Naive B cell (primary cell): ENCODE data around the gene ZNF746. TPM values are rescaled to one million over a fixed set of nuclear protein-coding genes. Genes with fewer than 3 reads are reported as not detected.
"Not testable (repeated sequence)": the region's sequence is repeated elsewhere in the genome, so short reads cannot be mapped to it uniquely, and the experiment has no call there.

ENCODE experiments used
- ATAC-seq, 2 donors: fragments of 150-1000 bp; cut with Tn5 transposase; 2 replicates each; pipeline ENCODE4 v1.10.0; 2021; ENCODE audit warnings: low read depth in 2 of 2, mild to moderate bottlenecking in 2 of 2, moderate library complexity in 2 of 2
- DNase-seq: peaks from one replicate; pipeline ENCODE4 v3.0.0; 2022
- H3K27ac Mint-ChIP-seq, 6 donors: one replicate each; pipeline ENCODE4 v1.8.0; 2020 to 2022; ENCODE audit warnings: mild to moderate bottlenecking in 6 of 6, mixed read lengths in 6 of 6, moderate library complexity in 5 of 6, inconsistent platforms in 2 of 6
- H3K27me3 Mint-ChIP-seq, 3 donors: one replicate each; pipeline ENCODE4 v1.8.0; 2021 to 2022; ENCODE audit warnings: mixed read lengths in 3 of 3, mild to moderate bottlenecking in 1 of 3
- H3K36me3 Mint-ChIP-seq, 2 donors: one replicate each; pipeline ENCODE4 v1.8.0; 2020 to 2022; ENCODE audit warnings: mixed read lengths in 2 of 2, inconsistent platforms in 1 of 2, mild to moderate bottlenecking in 1 of 2
- H3K4me1 Mint-ChIP-seq, 3 donors: one replicate each; pipeline ENCODE4 v1.8.0; 2020 to 2022; ENCODE audit warnings: mixed read lengths in 3 of 3, inconsistent platforms in 1 of 3, mild to moderate bottlenecking in 1 of 3, moderate library complexity in 1 of 3
- H3K4me3 Mint-ChIP-seq, 8 donors: one replicate each; pipeline ENCODE4 v1.8.0; 2020 to 2022; ENCODE audit warnings: mild to moderate bottlenecking in 8 of 8, mixed read lengths in 8 of 8, moderate library complexity in 8 of 8, inconsistent platforms in 2 of 8
- H3K9me3 Mint-ChIP-seq, 7 donors: one replicate each; pipeline ENCODE4 v1.8.0; 2020 to 2022; ENCODE audit warnings: mixed read lengths in 7 of 7, mild to moderate bottlenecking in 5 of 7, inconsistent platforms in 2 of 7, moderate library complexity in 1 of 7
- polyA plus RNA-seq, 6 donors: library from polyadenylated mRNA; unstranded; fragments of 300-500 nt; fragmentation: Illumina TruSeq; gene quantifications; one replicate each; pipeline ENCODE4 v1.2.3, GENCODE V29; 2021; ENCODE audit warnings: low read depth in 6 of 6

Gene ZNF746
- polyA plus RNA-seq, 6 donors from 2014 or later = 0.20 to 13.1 (median 9.6) TPM

DNA sequence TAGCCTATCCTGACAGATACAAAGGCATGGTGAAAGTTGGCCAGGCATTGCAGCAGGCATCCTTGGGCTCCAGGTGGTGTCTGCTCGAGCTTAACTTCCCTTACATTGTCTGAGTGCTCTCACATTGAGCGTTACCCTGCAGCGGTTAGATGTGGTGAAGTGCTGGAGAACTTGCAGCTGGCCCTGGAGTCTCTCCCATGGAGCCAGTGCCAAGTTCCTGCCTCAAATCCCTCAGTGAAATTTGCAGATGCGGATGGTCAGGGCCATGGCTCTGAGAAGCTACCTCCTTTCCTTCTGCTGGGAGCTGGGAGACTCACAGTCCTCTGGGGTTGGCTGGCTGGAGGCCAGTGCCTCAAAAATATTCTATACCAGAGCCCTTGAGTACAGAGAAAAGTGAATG lies 3.3 kb upstream of the ZNF746 start:
- peaks cover 0 to 22% of the 10 kb centered on the region in 2 donors for H3K36me3 Mint-ChIP-seq
- H3K27me3 Mint-ChIP-seq = peaks cover 16 to 22% (median 17%) of the 10 kb centered on the region in 3 donors
- H3K4me3 Mint-ChIP-seq = peak overlapping the region in 1 of 8 donors; percentile 76

DNA sequence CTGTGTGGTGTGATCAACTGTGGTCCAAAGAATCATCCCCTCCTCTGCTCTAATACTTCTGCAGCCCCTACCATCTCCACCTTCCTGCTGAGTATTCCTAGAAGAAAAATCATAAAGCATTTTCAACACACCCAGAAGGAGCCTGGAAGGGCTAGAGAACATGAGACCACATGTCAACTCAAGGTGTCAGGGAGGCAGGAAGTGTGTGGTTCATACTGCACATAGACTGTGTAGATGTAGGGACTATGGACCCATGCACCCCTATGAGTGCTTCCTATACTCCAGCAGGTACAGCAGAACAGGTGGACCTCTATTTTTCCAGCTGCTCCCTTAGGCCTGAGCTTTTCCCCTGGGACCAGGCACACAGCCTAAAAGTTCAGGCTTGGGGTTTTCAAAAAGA lies 2.6 kb upstream of the ZNF746 start:
- H3K9me3 Mint-ChIP-seq = peaks cover 0 to 10% (median 3%) of the 10 kb centered on the region in 7 donors
- H3K27ac Mint-ChIP-seq = peak overlapping the region in 1 of 6 donors; percentile 39
- H3K36me3 Mint-ChIP-seq = peaks cover 0 to 15% of the 10 kb centered on the region in 2 donors
- H3K4me1 Mint-ChIP-seq = peaks cover 15 to 22% (median 19%) of the 10 kb centered on the region in 3 donors
- peak overlapping the region in 5 of 8 donors; percentile 7 to 76 (median 26) for H3K4me3 Mint-ChIP-seq
- no peak for DNase-seq
- peaks cover 16 to 17% (median 16%) of the 10 kb centered on the region in 3 donors for H3K27me3 Mint-ChIP-seq
- ATAC-seq = no peak

More for the DNA sequence above, 3.3 kb upstream of the ZNF746 start:
- no peak for DNase-seq
- Mint-ChIP-seq H3K27ac (no peak overlapping the region), H3K4me1 (peaks cover 10 to 15% (median 12%) of the 10 kb centered on the region in 3 donors), H3K9me3 (peaks cover 0 to 17% (median 9%) of the 10 kb centered on the region in 7 donors)
- no peak for ATAC-seq

GRCh38 chr7:149498811-149499210 lies 1.2 kb upstream of the ZNF746 start:
- Mint-ChIP-seq H3K9me3 (peaks cover 0 to 3% (median 0%) of the 10 kb centered on the region in 7 donors), H3K27ac (peak overlapping the region in 1 of 6 donors; percentile 73), H3K4me3 (peak overlapping the region in 4 of 8 donors; percentile 19 to 85 (median 56)), H3K27me3 (peaks cover 8 to 9% (median 9%) of the 10 kb centered on the region in 3 donors), H3K4me1 (peaks cover 23 to 27% (median 26%) of the 10 kb centered on the region in 3 donors), H3K36me3 (peaks cover under 1 to 1% of the 10 kb centered on the region in 2 donors)
- ATAC-seq (no peak), DNase-seq (no peak)

DNA sequence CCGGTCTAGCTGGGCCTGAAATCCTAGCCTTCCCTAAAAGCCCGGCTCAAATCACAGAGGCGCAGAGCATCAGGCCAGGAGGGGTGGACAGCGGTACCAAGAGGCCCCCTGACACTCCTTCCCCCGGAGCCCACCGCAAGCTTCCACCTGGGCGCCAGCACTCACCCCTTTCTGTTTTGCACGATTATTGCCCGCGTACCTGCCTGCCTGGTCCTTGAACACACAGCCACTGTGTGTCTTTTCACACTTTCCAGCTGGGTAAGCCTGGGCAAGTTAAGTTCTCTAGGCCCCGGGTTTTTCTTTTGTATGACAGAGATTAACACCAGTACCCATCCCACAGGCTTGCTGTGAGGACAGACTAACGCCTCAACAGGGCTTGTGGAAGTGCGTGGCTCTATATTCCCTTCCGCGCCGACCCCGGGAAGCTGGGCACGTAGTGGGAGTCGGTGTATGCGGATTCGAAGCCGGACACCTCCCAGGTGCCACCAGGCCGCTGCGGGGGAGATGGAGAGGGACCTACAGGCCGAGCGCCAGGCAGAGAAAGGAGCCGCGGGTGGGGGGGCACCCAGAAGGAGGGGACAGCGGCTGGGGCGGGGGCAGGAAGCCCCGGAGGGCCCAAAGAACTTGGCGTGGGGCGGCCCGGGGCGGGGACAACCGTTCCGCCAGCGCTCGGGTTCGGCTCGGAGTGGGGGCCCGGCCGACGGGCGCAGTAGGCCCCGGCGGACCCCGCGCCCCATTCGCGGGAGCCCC lies 792 bp downstream of the ZNF746 start:
- Mint-ChIP-seq H3K9me3 (no peaks in the 10 kb centered on the region), H3K27me3 (no peaks in the 10 kb centered on the region), H3K4me1 (peaks cover 23 to 27% (median 26%) of the 10 kb centered on the region in 3 donors), H3K27ac (peak overlapping the region in 5 of 6 donors; percentile 78 to 96 (median 94)), H3K4me3 (peak overlapping the region; percentile 91 to 98 (median 96)), H3K36me3 (peaks cover 4 to 15% of the 10 kb centered on the region in 2 donors)
- peak; percentile 47 for DNase-seq
- ATAC-seq = peak; percentile 38 to 42

GRCh38 chr7:149495785-149496641 lies 1.6 kb downstream of the ZNF746 start:
- Mint-ChIP-seq H3K27ac (peak overlapping the region in 2 of 6 donors; percentile 20 to 95), H3K27me3 (no peaks in the 10 kb centered on the region), H3K4me3 (peak overlapping the region; percentile 91 to 98 (median 96)), H3K4me1 (peaks cover 23 to 27% (median 26%) of the 10 kb centered on the region in 3 donors), H3K9me3 (no peaks in the 10 kb centered on the region), H3K36me3 (peaks cover 4 to 16% of the 10 kb centered on the region in 2 donors)
- no peak for ATAC-seq
- no peak for DNase-seq

DNA sequence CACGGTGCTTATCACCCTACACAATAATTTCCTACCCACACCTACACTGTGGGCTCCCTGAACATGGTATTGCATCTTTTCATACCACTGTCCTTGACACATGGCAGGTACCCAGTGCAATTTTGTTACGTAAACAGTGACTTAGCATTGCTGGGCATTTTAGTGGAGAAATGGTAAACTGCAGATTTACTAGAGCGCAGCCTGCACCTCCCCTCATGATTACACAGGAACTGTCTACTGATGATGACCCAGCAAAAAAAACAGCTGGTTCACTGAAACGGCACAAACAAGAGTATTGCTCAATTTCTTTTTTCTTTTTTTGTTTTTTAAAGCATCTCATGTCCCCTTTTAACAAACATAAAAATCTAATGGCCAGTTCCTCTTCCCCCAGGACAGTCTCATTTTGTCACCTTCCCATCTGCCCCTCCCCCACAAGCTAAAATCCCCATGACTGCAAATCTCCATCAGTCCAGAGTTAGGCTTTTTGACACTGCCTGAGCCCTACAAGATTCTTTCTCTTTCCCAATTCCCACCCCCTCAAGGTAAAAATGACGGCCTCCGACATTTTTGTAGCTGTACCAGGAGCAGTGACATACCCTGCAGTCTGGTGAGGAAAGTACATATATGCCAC lies 2.8 kb downstream of the ZNF746 start:
- DNase-seq (no peak), ATAC-seq (no peak)
- Mint-ChIP-seq H3K27me3 (no peaks in the 10 kb centered on the region), H3K36me3 (peaks cover 4 to 27% of the 10 kb centered on the region in 2 donors), H3K9me3 (no peaks in the 10 kb centered on the region), H3K4me3 (peak overlapping the region in 3 of 8 donors; percentile 30 to 98 (median 96)), H3K27ac (peak overlapping the region in 3 of 6 donors; percentile 46 to 86 (median 81)), H3K4me1 (peaks cover 31 to 38% (median 32%) of the 10 kb centered on the region in 3 donors)

- H3K27me3 Mint-ChIP-seq, DNase-seq, ATAC-seq, H3K9me3 Mint-ChIP-seq: not testable (repeated sequence)
- H3K4me1 Mint-ChIP-seq = peaks cover 35 to 45% (median 40%) of the 10 kb centered on the region in 3 donors
- peaks cover 10 to 35% of the 10 kb centered on the region in 2 donors for H3K36me3 Mint-ChIP-seq
- H3K27ac Mint-ChIP-seq = peak overlapping the region in 1 of 6 donors; percentile 44
- peak overlapping the region in 1 of 8 donors; percentile 22 for H3K4me3 Mint-ChIP-seq
These were observed 3.6 kb downstream of the ZNF746 start for GRCh38 chr7:149493975-149494374.

- DNase-seq (no peak), ATAC-seq (no peak)
- H3K4me1 Mint-ChIP-seq = peaks cover 35 to 45% (median 40%) of the 10 kb centered on the region in 3 donors
- peaks cover 11 to 40% of the 10 kb centered on the region in 2 donors for H3K36me3 Mint-ChIP-seq
- H3K27me3 Mint-ChIP-seq = no peaks in the 10 kb centered on the region
- H3K4me3 Mint-ChIP-seq = peak overlapping the region in 3 of 8 donors; percentile 27 to 49 (median 47)
- peak overlapping the region in 2 of 6 donors; percentile 19 to 44 for H3K27ac Mint-ChIP-seq
- no peaks in the 10 kb centered on the region for H3K9me3 Mint-ChIP-seq
These were observed 4.2 kb downstream of the ZNF746 start for GRCh38 chr7:149493366-149493765.

DNA sequence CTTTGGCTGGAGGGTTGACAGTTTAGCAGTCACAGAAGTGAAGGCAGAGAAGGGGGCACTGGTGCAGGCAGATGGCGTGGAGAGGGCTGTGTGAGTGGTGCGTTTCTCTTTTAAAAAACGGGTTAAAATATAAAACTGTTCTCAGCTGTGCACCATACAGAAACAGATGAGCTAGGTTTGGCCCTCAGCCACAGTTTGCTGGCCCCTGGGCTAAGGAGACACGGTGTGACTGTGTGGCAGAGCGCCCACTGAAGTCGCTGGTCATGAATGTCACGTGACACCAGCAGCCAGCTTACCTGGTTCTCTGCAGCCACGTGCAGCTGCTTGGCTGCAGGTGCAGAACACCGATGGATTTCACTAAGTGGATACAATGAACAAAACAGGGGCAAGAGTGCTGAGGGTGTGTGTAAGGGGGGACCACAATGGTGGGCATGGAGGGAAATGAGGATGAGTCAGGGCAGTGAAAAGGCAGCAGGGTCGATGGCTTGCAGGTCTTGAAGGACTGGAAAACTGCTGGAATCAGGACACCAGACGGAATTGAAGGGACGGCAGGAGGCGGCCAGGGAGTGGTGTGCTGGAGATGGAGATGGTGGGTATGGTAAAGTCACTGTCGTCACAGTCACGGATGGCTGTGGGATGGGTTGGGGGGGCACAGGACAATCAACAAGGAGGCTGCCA lies 7.4 kb downstream of the ZNF746 start:
- H3K36me3 Mint-ChIP-seq = peaks cover 28 to 62% of the 10 kb centered on the region in 2 donors
- no peaks in the 10 kb centered on the region for H3K27me3 Mint-ChIP-seq
- H3K27ac Mint-ChIP-seq = peak overlapping the region in 2 of 6 donors; percentile 53 to 58
- ATAC-seq (no peak), DNase-seq (no peak)
- no peaks in the 10 kb centered on the region for H3K9me3 Mint-ChIP-seq
- peaks cover 20 to 27% (median 22%) of the 10 kb centered on the region in 3 donors for H3K4me1 Mint-ChIP-seq
- H3K4me3 Mint-ChIP-seq = peak overlapping the region in 2 of 8 donors; percentile 18 to 22

GRCh38 chr7:149489391-149490024 lies 8.1 kb downstream of the ZNF746 start:
- H3K36me3 Mint-ChIP-seq = peaks cover 31 to 66% of the 10 kb centered on the region in 2 donors
- no peaks in the 10 kb centered on the region for H3K9me3 Mint-ChIP-seq
- peaks cover 15 to 22% (median 18%) of the 10 kb centered on the region in 3 donors for H3K4me1 Mint-ChIP-seq
- ATAC-seq = no peak
- no peak for DNase-seq
- peak overlapping the region in 3 of 6 donors; percentile 51 to 95 (median 58) for H3K27ac Mint-ChIP-seq
- H3K4me3 Mint-ChIP-seq = peak overlapping the region in 2 of 8 donors; percentile 22 to 28
- no peaks in the 10 kb centered on the region for H3K27me3 Mint-ChIP-seq

DNA sequence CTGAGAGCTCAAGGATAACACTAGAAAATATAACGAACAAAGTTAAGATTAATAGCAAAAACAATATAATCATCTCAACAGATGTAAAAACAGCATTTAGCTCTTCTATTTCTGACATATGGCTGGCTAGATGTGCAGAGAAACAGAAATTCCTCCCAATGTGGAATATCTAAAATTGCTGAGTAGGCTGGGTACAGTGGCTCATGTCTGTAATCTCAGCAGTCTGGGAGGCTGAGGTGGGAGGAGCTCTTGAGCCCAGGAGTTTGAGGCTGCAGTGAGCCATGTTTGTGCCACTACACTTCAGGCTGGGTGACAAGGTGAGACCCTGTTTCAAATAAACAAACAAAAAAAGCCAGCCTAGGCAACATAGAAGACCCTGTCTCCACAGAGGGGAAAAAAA lies 18.0 kb downstream of the ZNF746 start:
- DNase-seq = no peak
- Mint-ChIP-seq H3K4me3 (no peak overlapping the region), H3K4me1 (peaks cover 3 to 6% (median 4%) of the 10 kb centered on the region in 3 donors), H3K9me3 (peaks cover 1 to 11% (median 5%) of the 10 kb centered on the region in 7 donors), H3K27ac (no peak overlapping the region), H3K36me3 (peaks cover 32 to 33% of the 10 kb centered on the region in 2 donors), H3K27me3 (no peaks in the 10 kb centered on the region)
- no peak for ATAC-seq

DNA sequence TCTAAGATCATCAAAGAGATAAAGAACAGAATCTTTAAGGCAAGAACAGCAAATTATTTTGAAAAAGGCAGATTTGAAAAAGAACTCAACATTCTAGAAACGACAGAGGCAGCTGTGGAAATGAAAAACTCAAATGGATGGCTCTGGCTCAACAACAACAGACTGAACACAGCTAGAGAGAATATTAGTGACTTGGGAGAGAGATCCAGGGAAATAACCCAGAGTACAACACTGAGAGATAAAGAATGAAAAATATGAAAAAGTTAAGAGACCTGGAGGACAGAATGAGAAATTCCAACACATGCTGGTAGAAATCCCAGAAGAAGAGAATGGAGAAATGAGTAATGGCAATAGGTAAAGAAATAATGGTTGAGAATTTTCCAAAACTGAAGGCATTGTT lies 18.9 kb downstream of the ZNF746 start:
- DNase-seq (no peak), ATAC-seq (no peak)
- no peak overlapping the region for H3K27ac Mint-ChIP-seq
- peaks cover 1 to 11% (median 5%) of the 10 kb centered on the region in 7 donors for H3K9me3 Mint-ChIP-seq
- no peaks in the 10 kb centered on the region for H3K27me3 Mint-ChIP-seq
- no peak overlapping the region for H3K4me3 Mint-ChIP-seq
- H3K36me3 Mint-ChIP-seq = peaks cover 32 to 33% of the 10 kb centered on the region in 2 donors
- peaks cover 3 to 6% (median 4%) of the 10 kb centered on the region in 3 donors for H3K4me1 Mint-ChIP-seq
